ENCODE results near the gene PMCH. TPM values are rescaled to one million over a fixed set of nuclear protein-coding genes. Genes with fewer than 3 reads are reported as not detected.
"Not testable (repeated sequence)": the region's sequence is repeated elsewhere in the genome, so short reads cannot be mapped to it uniquely, and the experiment has no call there.

PMCH gene
- total RNA-seq, 1 donor from 2014 or later, result not detected

DNA sequence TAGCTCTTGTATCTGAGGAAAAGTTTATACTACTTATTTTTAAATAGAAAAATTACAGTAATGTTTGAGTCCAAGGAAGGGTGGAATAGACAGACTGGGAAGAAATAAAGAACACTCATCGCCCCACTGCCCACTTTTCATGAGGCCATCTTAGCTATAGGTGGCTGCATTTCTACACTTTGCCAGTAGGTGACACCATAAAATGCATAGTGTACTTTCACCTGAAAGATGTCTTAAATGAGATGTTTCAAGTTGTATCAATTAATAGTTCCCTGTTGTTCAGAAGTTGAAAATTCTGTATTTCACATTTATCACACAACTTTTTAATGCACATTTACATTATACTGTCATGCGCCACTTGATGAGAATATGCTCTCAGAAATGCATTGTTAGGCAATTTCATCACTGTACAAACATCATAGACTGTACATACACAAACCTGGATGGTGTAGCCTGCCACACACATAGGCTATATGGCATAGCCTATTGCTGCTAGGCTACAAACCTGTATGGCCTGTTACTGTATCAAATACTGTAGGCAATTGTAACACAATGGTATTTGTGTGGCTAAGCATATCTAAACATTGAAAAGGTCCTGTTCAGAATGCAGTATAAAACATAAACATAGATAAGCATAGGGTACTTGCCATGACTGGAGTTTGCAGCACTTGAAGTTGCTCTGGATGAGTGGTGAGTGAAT, 27.6 kb downstream of the PMCH start:
- H3K27me3 ChIP-seq (ENCODE audit: low read depth), result no peaks in the 10 kb centered on the region
- intact Hi-C loops (cut with DNase I), result no loop called here
- no peaks in the 10 kb centered on the region for H3K4me1 ChIP-seq
- TF ChIP-seq, protein P1, sequence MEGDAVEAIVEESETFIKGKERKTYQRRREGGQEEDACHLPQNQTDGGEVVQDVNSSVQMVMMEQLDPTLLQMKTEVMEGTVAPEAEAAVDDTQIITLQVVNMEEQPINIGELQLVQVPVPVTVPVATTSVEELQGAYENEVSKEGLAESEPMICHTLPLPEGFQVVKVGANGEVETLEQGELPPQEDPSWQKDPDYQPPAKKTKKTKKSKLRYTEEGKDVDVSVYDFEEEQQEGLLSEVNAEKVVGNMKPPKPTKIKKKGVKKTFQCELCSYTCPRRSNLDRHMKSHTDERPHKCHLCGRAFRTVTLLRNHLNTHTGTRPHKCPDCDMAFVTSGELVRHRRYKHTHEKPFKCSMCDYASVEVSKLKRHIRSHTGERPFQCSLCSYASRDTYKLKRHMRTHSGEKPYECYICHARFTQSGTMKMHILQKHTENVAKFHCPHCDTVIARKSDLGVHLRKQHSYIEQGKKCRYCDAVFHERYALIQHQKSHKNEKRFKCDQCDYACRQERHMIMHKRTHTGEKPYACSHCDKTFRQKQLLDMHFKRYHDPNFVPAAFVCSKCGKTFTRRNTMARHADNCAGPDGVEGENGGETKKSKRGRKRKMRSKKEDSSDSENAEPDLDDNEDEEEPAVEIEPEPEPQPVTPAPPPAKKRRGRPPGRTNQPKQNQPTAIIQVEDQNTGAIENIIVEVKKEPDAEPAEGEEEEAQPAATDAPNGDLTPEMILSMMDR (IDR thresholded peaks at IDR 0.05), result peak; percentile 67
- ATAC-seq (peak in 1 of 2 donors; percentile 50), DNase-seq (no peak)
- H3K4me3 ChIP-seq, result no peak overlapping the region
- H3K9me3 ChIP-seq, result no peaks in the 10 kb centered on the region
- no peak overlapping the region for H3K27ac ChIP-seq
- H3K36me3 ChIP-seq, result no peaks in the 10 kb centered on the region

DNA sequence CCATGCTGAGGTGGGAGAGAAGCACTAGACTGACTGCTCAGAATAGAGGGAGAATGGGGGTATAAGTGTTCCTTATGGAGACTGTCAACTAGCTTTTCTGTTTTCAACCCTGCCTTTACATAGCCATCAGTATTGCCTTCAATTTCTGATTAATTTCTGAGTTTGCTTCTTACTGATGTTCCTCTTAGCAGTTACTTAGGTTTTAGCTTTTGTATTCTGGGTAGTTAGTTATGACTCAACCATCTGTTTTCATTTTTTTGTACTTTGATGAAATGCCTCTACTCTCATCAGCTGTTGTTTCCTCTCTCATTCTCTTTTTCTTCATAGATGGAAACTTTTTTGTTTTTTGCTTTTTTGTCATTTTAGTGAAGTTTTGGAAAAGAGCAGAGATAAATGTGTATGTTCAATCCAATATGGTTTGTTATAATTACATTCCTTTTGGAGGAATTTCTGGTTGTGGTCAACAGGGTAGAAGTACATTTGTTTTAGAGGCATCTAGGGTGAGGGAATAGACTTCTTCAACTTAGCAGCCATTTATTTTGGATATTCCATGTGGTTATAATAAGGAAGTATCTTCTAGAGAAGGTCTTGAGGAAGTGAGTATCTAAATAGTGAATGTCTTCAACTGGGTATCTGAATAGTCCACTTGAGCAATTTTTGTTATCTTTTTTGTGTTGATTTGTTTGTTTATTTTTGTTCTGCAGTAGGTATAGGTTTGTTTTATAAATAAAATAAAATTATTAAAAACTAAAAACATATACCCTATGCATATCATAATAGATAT, 29.6 kb downstream of the PMCH start:
- Histone ChIP-seq H3K4me1 (no peaks in the 10 kb centered on the region), H3K27me3 (ENCODE audit: low read depth) (no peaks in the 10 kb centered on the region), H3K27ac (no peak overlapping the region), H3K4me3 (no peak overlapping the region), H3K9me3 (no peaks in the 10 kb centered on the region), H3K36me3 (no peaks in the 10 kb centered on the region)
- intact Hi-C loops (cut with DNase I), result no loop called here
- no peak for ATAC-seq
- TF ChIP-seq, protein P1 (IDR thresholded peaks at IDR 0.05), result no peak
- no peak for DNase-seq

DNA sequence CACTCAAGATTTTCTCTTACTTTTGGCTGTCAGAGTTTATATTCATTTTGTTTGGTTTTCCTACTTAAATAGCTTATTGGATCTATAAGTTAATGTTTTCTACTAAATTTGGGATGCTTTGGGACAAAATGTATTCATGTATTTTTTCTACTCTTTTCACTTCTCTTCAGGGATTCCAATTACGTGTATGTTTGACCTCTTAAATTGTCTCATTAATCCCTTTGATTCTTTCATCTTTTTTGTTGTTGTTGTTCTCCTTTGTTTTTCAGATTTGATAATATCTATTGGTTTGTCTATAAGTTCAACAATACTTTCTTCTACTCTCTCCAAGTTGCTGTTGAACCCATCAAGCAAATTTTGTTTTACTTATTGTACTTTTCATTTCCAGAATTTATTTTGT, 34.2 kb downstream of the PMCH start:
- H3K4me3 ChIP-seq, result no peak overlapping the region
- DNase-seq (no peak), ATAC-seq (no peak)
- no peak overlapping the region for H3K27ac ChIP-seq
- no peaks in the 10 kb centered on the region for H3K9me3 ChIP-seq
- TF ChIP-seq, protein P1 (IDR thresholded peaks at IDR 0.05), result no peak
- H3K27me3 ChIP-seq (ENCODE audit: low read depth), result no peaks in the 10 kb centered on the region
- H3K36me3 ChIP-seq, result no peaks in the 10 kb centered on the region
- intact Hi-C loops (cut with DNase I), result no loop called here
- no peaks in the 10 kb centered on the region for H3K4me1 ChIP-seq

DNA sequence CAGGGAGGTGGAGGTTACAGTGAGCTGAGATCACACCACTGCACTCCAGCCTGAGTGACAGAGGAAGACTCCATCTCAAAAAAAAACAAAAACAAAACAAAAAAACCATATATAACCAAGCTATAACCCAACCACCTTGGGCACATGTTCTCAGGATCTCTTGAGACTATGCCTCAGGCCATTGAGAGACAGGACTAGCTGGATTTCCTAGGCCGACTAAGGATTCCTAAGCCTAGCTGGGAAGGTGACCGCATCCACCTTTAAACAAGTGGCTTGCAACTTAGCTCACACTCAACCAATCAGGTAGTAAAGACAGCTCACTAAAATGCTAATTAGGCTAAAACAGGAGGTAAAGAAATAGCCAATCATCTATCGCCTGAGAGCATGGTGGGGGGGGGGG, 42.4 kb downstream of the PMCH start:
- H3K27me3 ChIP-seq (ENCODE audit: low read depth); H3K27ac ChIP-seq; H3K4me3 ChIP-seq; H3K4me1 ChIP-seq; ATAC-seq; H3K36me3 ChIP-seq; DNase-seq; H3K9me3 ChIP-seq; intact Hi-C loops (cut with DNase I): not testable (repeated sequence)

DNA sequence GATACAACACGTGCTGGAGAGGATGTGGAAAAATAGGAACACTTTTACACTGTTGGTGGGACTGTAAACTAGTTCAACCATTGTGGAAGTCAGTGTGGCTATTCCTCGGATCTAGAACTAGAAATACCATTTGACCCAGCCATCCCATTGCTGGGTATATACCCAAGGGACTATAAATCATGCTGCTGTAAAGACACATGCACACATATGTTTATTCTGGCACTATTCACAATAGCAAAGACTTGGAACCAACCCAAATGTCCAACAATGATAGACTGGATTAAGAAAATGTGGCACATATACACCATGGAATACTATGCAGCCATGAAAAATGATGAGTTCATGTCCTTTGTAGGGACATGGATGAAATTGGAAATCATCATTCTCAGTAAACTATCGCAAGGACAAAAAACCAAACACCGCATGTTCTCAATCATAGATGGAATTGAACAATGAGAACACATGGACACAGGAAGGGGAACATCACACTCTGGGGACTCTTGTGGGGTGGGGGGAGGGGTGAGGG, 50.5 kb downstream of the PMCH start:
- H3K36me3 ChIP-seq; ATAC-seq; H3K27me3 ChIP-seq (ENCODE audit: low read depth); H3K27ac ChIP-seq; H3K4me3 ChIP-seq; DNase-seq; intact Hi-C loops (cut with DNase I); H3K4me1 ChIP-seq; H3K9me3 ChIP-seq: not testable (repeated sequence)

Other genes with a start within 250 kb of the PMCH start
- gene WASHC3, start 135.8 kb downstream of the PMCH start, total RNA-seq, result 38.2 TPM
- gene NUP37, start 77.7 kb downstream of the PMCH start, total RNA-seq, result 19.1 TPM
- gene PARPBP, start 77.7 kb downstream of the PMCH start, total RNA-seq, result 1.7 TPM